NCI-H526 (cell line): ENCODE results near the gene SLITRK3.

Source experiments
- DNase-seq, 2 experiments: peaks; one replicate each; lab custom pipeline; 2025; lab: John Stamatoyannopoulos, UW

The SLITRK3 gene, protein sequence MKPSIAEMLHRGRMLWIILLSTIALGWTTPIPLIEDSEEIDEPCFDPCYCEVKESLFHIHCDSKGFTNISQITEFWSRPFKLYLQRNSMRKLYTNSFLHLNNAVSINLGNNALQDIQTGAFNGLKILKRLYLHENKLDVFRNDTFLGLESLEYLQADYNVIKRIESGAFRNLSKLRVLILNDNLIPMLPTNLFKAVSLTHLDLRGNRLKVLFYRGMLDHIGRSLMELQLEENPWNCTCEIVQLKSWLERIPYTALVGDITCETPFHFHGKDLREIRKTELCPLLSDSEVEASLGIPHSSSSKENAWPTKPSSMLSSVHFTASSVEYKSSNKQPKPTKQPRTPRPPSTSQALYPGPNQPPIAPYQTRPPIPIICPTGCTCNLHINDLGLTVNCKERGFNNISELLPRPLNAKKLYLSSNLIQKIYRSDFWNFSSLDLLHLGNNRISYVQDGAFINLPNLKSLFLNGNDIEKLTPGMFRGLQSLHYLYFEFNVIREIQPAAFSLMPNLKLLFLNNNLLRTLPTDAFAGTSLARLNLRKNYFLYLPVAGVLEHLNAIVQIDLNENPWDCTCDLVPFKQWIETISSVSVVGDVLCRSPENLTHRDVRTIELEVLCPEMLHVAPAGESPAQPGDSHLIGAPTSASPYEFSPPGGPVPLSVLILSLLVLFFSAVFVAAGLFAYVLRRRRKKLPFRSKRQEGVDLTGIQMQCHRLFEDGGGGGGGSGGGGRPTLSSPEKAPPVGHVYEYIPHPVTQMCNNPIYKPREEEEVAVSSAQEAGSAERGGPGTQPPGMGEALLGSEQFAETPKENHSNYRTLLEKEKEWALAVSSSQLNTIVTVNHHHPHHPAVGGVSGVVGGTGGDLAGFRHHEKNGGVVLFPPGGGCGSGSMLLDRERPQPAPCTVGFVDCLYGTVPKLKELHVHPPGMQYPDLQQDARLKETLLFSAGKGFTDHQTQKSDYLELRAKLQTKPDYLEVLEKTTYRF

DNA sequence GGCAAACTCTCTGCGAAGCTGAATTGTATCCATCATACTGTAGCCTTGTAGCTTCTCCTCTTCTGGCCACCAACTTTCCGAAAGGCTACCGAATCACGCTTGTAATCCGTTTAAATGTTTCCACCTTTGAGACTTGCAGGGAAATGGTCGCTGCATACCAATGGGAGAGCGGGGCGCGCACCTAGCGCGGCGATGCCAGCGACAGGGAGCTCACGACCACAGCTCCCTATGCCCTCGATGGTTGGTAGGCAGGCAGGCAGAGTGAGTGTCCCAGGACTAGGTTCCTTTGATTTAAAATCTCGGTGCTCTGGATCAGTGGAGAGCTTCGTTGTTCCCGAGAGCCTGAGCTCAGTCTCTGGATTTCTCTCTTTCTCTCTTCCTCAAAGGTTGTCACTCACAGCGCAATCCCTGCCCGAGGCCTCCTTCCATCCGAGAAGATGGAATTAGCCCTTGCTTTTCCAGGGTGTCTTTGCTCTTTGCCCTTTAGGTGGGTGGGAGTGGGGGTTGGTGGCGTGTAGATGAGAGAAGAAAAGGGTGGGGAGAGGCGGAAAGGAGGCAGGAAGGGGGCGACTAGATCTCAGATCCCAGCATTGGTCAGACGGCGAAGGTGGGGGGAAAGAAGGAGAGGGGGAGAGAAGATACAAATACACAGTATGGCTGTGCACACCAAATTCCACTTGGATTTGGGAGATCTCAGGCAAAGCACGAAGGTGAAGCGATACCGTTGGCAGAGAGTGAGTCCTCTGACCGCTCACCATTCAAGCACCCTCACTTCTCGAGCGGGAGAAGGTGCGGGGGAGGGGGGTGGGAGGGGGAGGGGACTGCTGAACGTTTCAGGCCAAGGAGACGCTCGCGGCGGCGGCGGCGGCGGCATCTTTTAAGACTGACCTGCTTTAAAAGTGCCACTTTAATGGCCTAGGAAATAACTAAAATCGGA is at the start of gene SLITRK3:
Gene SLITRK3 (minus strand): TSS at position 745 of the 937 bp plus-strand sequence. CDS start 5,554 bp downstream, outside the sequence.
- DNase-seq = peak; percentile 20 to 50

DNA sequence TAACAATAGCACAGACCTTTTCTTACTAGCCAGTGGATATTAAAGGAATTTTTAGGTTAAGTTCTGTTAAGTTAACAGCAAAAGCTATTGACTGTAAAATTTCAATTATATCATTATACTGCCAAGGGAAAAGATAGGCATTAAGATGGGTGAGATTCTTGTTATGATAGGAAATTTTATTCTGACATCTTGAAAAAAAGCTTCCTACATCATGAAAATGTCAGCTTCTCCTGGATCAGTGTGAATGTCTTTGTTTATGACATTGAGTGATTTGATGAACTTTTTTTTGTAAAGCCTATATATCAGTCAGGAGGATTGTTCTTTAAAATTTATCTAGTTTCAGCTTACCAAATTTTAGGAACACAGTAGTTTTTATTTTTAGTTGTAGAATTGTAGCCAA is 47.4 kb upstream of the SLITRK3 start:
- DNase-seq = no peak

DNA sequence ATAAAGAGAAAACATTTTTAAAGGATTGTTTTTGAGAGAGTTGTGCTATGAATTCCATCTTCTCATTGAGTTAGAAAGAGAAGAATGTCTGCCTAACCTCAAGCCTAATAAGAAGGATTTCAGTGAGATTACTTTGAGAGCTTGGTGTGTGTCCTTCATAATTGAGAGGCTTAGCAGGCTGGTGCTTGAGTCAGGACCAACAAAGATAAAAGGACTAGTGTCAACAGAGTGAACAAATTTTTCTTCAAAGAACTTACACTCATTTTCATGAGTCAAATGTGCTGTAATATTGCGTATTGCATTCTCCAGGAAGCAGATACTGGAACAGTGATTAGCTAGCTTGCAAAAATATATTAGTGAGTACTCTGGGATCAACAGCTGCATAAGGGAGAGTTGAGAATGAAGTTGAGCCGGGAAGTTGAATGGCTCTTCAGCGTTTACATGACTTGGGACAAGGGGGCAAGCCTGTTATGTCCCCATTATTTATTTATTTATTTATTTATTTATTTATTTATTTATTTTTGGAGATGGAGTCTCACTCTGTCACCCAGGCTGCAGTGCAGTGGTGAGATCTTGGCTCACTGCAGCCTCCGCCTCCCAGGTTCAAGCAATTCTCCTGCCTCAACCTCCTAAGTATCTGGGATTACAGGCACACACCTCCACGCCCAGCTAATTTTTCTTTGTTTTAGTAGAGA is 37.5 kb upstream of the SLITRK3 start:
- DNase-seq = no peak

DNA sequence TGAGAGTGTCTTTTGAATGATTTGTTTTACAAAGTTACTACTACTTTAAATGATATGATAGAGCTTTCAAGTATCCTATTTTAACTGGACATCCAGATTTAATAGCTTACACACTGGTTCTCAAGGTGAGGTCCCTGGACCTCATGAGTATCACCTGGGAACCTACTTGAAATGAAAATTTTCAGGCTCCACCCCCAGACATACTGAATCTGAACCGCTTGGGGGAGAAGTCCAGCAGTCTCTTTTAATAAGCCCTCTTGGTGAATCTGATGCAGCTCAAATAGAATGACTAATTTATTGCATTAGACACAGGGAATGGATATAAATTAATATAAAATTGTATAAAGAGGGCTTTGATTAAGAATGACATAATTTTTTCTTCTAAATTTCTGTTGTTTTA is 29.4 kb upstream of the SLITRK3 start:
- peak in 1 of 2 experiments; percentile 4 for DNase-seq

DNA sequence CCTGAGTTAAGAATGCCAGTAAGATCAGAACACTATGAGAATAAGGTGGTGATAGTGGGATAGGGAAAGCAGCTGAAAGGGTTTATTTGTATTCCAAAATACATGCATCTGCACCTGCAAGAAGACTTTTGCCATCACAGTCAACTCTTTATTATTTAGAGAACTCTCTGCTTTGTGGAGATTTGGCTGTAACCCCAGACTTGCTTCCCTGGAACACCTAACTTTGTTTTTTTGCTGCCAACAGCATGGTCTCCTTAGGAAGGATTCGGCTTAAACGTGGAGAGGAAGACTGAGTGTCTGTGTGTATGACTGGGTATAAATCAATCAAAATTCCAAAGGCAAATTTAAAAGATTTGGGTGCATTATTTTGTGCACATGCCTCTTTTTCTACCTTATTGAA is 21.6 kb upstream of the SLITRK3 start:
- no peak for DNase-seq

DNA sequence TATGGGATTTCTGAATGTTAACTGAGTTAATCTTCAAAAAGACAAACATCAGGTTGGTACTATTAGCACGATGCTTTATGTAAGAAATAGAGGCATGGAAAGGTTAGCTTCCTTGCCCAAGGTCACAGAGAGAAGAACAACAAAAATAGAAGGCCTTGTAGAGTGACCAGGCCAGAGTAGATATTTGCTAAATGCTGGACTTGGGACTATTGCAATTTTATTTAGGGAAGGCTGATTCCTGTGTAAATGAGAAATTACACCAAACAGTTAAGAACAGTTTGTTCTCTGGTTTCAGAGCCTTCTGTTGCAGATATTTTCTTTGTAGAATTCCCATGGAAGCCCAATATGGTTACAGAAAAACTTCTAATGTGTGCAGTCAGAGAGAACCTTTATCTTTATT is 16.4 kb upstream of the SLITRK3 start:
- DNase-seq = no peak

DNA sequence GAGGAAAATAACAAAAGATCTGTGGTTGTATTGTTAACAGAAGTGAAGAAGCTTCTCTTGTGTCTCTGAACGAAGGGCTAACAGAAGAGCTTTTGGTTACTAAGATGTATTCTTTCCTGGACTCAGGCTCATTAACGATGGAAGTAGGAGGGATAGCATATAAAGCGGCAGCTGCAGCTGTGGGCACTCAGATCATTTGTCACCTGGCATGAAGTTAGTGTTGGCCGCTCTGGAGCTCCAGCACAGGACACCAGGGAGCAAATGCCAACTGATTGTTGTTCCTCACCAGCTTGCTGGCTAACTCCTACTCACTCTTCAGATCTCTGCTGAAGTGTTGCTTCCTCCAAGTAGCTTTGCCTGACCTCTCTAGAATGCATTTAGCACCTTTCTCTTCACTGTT is 15.5 kb upstream of the SLITRK3 start:
- DNase-seq = no peak

DNA sequence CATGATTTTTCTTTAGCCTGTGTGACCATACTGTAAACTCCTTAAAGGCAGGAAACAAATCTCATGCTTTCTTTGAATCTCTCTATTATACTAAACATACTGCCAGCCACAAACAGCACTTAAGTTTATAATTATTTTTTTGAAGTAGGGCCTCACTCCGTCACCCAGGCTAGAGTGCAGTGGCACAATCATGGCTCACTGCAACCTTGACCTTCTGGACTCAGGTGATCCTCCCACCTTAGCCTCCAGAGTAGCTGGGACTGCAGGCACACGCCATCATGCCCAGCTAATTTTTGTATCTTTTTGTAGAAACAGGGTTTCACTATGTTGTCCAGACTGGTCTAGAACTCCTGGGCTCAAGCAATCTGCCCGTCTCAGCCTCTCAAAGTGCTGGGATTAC is 14.5 kb upstream of the SLITRK3 start:
- DNase-seq = no peak

DNA sequence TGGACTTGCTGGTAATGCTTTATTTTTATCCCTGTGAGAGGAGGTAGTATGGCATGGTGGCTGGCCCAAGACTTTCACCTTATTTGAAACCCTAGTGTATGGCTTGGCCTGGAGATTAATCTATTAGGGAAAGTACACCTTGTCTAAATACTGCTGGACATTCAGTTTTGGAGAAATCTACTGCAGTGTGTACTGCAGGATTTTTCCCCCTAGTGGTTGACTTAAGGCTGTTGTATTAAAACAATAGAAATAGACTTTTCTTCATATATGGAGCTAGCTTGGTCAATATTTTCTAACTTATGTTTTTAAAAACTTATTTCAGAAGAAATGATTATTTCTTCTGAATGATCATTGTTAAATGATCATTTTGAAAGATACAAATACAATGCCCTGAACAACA is 13.9 kb upstream of the SLITRK3 start:
- peak in 1 of 2 experiments; percentile 13 for DNase-seq

DNA sequence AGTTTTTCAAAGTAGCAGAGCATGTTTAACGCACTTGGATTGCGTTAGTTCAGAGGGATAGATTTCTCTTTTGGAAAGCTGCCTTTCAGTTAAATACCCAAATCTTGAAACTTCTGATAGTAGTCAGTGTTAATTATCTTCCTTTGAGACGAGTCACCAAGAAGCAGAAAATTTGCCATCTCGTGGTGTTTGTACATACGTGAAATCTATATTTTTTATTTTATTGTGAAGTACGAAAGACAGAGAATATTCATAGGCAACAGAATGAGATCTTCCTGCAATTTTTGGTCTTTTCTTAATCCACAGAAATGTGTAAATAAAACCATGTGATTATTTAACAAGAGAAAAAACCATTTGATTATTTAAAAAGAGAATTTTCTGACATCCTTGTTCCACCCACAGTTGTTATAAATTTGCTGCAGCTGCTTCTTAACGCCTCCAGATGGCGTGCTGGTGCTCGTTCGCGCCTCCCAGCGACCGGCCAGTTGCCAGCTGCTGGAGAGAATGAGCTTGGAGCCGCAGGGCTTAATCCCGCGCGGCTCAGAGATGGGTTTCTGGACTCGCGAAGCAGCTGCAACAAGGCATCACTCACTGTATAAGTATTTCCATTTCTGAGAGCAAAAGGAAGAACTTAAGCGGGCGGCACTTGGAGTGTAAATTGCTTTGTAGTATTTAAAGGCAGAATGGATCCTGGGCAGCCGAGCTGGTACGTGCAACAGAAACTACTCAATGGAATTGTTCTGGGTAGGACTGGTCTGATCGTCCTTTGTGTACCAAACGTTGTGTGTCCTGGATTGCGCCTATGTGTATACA is 10.5 kb upstream of the SLITRK3 start:
- DNase-seq = peak; percentile 55 to 88

DNA sequence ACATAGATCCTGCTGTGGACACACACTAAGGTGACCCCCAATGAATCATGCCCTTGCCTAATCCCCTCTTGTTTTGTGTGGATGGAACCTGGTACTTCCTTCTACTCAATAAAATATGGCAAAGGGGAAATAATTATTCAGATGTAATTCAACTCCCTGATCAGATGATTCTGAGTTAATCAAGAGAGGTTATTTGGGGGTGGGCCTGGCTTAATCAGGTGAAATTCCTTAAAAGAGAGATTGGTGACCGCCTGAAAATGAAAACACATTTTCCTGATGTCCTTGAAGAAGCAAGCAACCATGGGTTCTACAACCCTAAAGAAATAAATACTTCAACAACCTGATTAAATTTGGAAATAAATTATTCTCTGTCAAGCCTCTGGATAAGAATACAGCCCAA is 8.3 kb upstream of the SLITRK3 start:
- DNase-seq = no peak

DNA sequence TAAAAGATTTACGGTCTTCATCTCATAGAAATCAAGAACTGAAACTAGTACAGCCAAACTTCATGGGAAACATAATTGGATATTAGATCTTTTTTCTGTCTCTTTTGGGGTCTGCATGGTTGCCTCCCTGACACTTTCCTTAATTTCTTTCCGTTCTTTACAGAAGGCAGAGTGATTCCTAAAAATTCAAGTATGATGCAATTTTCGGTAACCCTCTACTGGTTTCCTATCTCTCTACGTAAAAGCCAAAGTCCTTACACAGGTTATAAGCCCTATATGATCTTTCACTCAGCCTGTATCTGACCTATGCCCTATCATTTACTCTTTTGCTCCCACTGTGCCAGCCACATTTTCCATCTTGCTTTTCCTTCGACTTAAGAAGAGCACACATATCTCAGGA is 6.8 kb upstream of the SLITRK3 start:
- no peak for DNase-seq

DNA sequence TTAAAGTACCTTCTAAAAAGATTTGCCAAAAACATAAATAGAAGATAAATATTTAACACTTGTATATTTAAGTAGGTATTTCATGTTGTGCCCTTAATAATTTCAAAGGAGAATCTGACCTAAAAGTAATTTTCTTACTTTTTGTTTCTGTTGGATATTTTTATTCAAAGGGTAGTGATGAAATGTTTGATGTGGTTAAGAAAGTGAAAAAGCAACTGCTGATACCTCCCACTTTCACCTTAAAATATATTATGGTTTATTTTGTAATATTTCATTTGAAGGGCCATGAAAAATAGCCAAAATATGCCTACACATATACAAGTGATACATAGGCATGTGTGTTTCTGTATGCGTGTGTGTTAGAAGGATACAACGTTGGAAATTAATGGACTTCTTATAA is 5.8 kb upstream of the SLITRK3 start:
- no peak for DNase-seq

DNA sequence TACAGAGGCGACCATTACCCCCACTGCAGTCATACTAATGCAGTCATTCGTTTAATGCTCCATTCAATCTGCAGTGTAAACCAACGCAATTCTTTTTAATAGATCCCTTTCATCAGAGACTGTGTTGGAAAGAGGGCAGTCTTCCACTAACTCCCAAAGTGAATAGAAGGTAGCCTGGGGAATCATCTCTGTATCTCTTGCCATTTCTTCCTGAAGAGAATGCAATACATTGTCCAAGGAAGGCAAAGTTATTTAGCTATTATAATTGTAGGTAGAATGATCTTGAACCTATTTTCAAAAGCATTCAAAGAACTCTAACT is 1.3 kb upstream of the SLITRK3 start:
- peak in 1 of 2 experiments; percentile 5 for DNase-seq

DNA sequence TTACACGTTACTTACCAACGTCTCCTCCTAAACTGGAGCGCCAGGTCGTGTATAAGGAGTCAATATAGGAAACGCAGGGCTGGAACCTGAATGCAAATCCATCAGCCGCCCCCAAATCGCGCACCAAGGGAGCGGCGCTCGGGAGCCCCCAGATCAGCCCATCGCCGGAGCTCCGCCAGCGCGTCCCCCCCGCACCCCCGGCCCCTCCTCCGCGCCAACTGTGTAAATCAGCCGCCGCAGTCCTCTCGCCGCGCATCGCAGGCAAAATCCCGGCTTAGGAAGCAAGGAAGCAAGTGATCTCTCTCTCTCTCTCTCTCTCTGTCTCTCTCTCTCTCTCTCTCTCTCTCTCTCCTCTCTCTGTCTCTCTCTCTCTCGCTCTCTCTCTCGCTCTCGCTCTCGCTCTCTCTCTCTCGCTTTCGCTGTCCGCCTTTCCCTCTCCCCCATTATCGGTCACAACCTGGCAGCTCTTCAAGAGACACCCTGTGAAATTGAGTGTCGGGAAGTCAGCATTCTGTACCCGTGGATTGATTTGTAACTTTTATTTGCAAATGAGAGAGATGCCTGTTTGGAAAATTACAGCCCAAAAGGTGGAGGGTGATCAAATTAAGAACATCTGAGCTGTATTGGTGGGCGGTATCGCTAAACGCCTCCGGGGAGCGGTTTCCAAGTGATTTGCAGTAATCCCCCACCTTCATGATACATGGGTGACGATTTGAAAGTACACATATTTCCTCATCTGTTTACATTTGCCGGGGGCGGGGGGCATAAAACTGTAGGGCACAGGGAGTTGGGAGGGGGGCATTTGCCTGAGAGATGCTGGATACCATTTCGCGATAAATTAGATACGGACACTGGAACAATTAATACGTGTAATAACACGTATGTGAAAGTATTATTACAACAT is 645 bp upstream of the SLITRK3 start:
- DNase-seq = peak in 1 of 2 experiments; percentile 35

DNA sequence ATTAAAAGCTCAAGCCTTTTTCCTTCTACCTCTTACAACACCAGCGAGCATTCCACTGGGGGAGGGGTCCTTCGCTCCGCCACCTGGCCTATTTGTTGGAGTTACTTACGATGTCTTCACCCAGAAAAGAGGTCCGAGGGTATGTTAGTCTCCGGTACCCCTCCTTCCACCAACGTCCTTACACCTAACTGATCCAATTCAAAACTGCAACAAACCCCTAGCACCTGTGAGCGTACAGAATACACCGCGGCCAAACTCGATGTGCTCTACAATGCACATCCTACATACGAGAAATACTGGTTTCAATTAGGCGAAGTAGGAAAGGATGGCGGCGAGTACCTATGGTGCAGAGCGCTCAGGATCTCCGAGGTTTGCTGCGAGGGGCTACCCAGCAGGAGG is 944 bp downstream of the SLITRK3 start:
- peak in 1 of 2 experiments; percentile 50 for DNase-seq

DNA sequence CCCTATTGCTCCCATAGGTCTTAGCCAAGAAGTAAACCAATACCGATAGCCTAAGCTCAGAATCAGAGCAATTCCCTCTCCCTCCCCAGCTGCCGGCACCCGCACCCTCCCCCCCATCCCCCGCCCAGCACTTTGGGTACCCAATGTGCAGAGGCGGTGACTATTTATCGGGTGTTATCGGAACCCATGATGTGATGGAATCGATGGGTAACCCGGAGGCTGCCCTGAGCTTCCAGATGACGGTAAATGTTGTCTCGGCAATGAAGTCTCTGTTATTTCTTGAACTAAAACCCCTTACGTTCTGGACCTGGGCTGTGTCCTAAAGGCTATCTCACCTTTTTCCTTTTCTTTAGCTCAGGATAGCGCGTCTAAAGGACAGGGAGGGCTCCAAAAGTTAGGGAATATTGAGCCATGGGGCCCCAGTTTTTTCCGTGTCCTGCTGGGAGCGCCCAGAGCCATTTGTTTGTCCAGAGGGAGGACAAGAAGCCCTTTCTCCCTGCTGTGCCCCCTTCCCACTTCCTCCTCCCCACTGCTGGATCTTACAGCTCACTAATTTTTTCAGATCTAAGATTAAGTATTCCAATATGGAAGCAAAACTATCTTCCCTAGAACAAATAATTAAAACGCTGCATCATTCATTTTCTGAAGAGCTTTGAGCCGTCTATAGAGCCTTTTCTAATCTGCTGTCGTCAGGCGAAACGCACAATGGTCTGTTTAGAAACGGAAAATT is 1.5 kb downstream of the SLITRK3 start:
- peak in 1 of 2 experiments; percentile 30 for DNase-seq
